ENCODE measurements around the gene SSNA1. TPM values are rescaled to one million over a fixed set of nuclear protein-coding genes. Genes with fewer than 3 reads are reported as not detected.

Gene SSNA1
- total RNA-seq, 1 donor from 2014 or later = 52.7 TPM

DNA sequence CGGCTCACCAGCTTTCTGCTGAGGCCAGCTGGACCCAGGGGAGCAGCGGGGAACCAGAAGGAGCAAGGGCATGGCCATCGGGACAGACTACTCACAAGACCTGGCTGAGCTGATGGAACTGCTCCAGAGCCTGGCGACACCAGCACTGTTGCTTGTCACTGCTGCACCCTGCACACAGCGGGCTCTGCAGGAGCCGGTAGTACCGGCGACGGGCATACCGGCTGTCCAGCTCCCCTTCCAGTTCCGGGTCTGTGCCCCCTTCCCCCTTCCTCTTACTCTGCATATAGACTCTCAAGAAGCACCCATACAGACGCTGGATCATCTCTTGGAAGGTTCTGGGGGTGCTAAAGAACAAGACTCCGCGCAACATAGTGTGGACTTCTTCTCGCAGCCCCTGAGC is 1.1 kb upstream of the SSNA1 start:
- no peaks in the 10 kb centered on the region for H3K27me3 Mint-ChIP-seq (ENCODE audit: low read depth, unreplicated experiment)
- no peak for FAIRE-seq
- no peak for DNase-seq (ENCODE audit: low read depth)
- Histone ChIP-seq H3K4me2 (ENCODE audit: low read length) (peak overlapping the region; percentile 99), H3K9ac (ENCODE audit: low read length) (peak overlapping the region; percentile 93), H2AFZ (ENCODE audit: low read depth, low read length) (no peak overlapping the region), H4K20me1 (ENCODE audit: insufficient read depth, low read length) (peaks cover 56% of the 10 kb centered on the region), H3K4me1 (ENCODE audit: insufficient read depth, low read length) (peaks cover 19% of the 10 kb centered on the region), H3K27ac (ENCODE audit: low read depth, low read length) (no peak overlapping the region), H3K27me3 (ENCODE audit: insufficient read depth, low read length) (no peaks in the 10 kb centered on the region), H3K79me2 (ENCODE audit: insufficient read depth, low read length) (peaks cover 68% of the 10 kb centered on the region), H3K36me3 (ENCODE audit: insufficient read depth, low read length) (peaks cover 3% of the 10 kb centered on the region), H3K4me3 (ENCODE audit: insufficient read depth, low read depth, low read length) (peak overlapping the region; percentile 94), H3K9me3 (ENCODE audit: insufficient read depth, low read depth, low read length) (no peaks in the 10 kb centered on the region)
- TF ChIP-seq, protein P1, sequence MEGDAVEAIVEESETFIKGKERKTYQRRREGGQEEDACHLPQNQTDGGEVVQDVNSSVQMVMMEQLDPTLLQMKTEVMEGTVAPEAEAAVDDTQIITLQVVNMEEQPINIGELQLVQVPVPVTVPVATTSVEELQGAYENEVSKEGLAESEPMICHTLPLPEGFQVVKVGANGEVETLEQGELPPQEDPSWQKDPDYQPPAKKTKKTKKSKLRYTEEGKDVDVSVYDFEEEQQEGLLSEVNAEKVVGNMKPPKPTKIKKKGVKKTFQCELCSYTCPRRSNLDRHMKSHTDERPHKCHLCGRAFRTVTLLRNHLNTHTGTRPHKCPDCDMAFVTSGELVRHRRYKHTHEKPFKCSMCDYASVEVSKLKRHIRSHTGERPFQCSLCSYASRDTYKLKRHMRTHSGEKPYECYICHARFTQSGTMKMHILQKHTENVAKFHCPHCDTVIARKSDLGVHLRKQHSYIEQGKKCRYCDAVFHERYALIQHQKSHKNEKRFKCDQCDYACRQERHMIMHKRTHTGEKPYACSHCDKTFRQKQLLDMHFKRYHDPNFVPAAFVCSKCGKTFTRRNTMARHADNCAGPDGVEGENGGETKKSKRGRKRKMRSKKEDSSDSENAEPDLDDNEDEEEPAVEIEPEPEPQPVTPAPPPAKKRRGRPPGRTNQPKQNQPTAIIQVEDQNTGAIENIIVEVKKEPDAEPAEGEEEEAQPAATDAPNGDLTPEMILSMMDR (IDR thresholded peaks at IDR 0.05; ENCODE audit: insufficient read depth, low read depth, low read length) = no peak
- no peak for TF ChIP-seq EZH2 (IDR thresholded peaks at IDR 0.05; ENCODE audit: insufficient read depth, low read length)
- peak overlapping the region; percentile 69 for H3K27ac Mint-ChIP-seq (ENCODE audit: unreplicated experiment)
- peaks cover 16% of the 10 kb centered on the region for H3K4me1 Mint-ChIP-seq (ENCODE audit: low read depth, unreplicated experiment)
- peaks cover 7% of the 10 kb centered on the region for H3K36me3 Mint-ChIP-seq (ENCODE audit: low read depth, unreplicated experiment)
- peak overlapping the region; percentile 94 for H3K4me3 Mint-ChIP-seq (ENCODE audit: unreplicated experiment)
- no peaks in the 10 kb centered on the region for H3K9me3 Mint-ChIP-seq (ENCODE audit: unreplicated experiment)

DNA sequence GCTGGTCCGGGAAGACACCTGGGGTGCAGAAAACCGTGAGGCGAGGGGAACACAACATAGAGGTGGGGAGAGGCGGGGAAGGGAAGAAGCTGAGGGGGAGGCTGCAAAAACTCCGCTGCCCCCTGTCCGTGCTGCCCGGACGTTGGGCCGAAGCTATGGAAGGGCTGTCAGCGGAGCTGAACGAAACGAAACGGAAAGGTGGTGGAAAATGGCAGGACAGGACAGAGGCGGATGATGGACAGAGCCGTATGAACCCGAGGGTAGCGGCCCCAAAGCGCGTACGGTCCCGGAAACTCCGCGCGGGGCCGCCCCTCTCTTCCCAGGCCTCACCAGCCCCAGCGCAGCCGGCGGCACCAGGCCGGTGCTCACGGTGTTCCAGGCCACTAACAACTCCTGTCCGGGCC is 388 bp upstream of the SSNA1 start:
- Mint-ChIP-seq H3K27me3 (ENCODE audit: low read depth, unreplicated experiment) (no peaks in the 10 kb centered on the region), H3K36me3 (ENCODE audit: low read depth, unreplicated experiment) (peaks cover 7% of the 10 kb centered on the region), H3K9me3 (ENCODE audit: unreplicated experiment) (no peaks in the 10 kb centered on the region), H3K4me3 (ENCODE audit: unreplicated experiment) (peak overlapping the region; percentile 94), H3K27ac (ENCODE audit: unreplicated experiment) (no peak overlapping the region), H3K4me1 (ENCODE audit: low read depth, unreplicated experiment) (peaks cover 16% of the 10 kb centered on the region)
- Histone ChIP-seq H3K79me2 (ENCODE audit: insufficient read depth, low read length) (peaks cover 70% of the 10 kb centered on the region), H3K27me3 (ENCODE audit: insufficient read depth, low read length) (no peaks in the 10 kb centered on the region), H3K27ac (ENCODE audit: low read depth, low read length) (peak overlapping the region; percentile 90), H3K9me3 (ENCODE audit: insufficient read depth, low read depth, low read length) (no peaks in the 10 kb centered on the region), H3K9ac (ENCODE audit: low read length) (peak overlapping the region; percentile 93), H3K4me2 (ENCODE audit: low read length) (peak overlapping the region; percentile 99), H3K4me3 (ENCODE audit: insufficient read depth, low read depth, low read length) (peak overlapping the region; percentile 94), H3K4me1 (ENCODE audit: insufficient read depth, low read length) (peaks cover 19% of the 10 kb centered on the region), H2AFZ (ENCODE audit: low read depth, low read length) (peak overlapping the region; percentile 87), H3K36me3 (ENCODE audit: insufficient read depth, low read length) (peaks cover 3% of the 10 kb centered on the region), H4K20me1 (ENCODE audit: insufficient read depth, low read length) (peaks cover 63% of the 10 kb centered on the region)
- FAIRE-seq (no peak), DNase-seq (ENCODE audit: low read depth) (no peak)
- no peak for TF ChIP-seq EZH2 (IDR thresholded peaks at IDR 0.05; ENCODE audit: insufficient read depth, low read length)
- TF ChIP-seq, protein P1 (IDR thresholded peaks at IDR 0.05; ENCODE audit: insufficient read depth, low read depth, low read length) = no peak
